Measurements from ENCODE around the gene NAPSA.
"Not testable (repeated sequence)": the region's sequence is repeated elsewhere in the genome, so short reads cannot be mapped to it uniquely, and the experiment has no call there.

The NAPSA gene

GRCh38 chr19:50331994-50332243, 33.5 kb downstream of the NAPSA start:
- DNase-seq (ENCODE audit: low read depth in 1 of 2, low spot score in 1 of 2), result no peak

- DNase-seq (ENCODE audit: low read depth in 1 of 2, low spot score in 1 of 2), result no peak
These were observed 34.0 kb downstream of the NAPSA start for GRCh38 chr19:50331221-50331993.

DNA sequence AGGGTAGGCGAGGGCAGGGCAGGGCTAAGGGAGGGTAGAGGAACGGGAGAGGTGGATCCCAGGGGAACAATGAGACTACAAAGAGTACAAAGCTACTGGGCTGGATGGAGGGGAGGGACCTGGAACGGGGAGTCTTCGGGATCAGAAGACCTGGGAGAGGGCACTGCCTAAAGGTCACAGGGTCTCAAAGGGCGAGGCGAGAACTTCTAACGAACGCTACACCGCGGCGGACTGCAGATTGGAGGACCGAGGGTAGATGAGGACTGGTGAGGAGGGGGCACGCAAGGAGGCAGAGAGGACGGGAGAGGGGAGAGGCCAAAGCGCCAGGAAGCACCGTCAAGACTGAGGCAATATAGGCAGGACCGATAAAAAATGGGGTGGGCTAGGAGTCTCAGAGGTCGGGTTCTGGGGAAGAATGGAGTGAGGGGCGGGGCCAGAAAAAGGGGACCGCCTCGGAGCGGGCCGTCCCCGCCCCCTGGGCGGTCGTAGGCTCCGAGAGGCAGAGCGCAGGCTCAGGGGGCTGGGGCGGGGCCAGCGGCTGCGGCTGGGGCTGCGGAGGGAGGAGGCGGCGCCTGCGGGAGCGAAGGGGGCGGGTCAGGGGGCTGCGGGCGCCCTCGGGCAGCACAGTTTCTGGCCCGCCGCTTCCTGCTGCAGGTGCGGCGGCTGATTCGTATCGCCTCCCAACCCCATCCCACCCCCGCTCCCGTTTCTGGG, 34.9 kb downstream of the NAPSA start:
- peak; percentile 58 to 67 for DNase-seq (ENCODE audit: low read depth in 1 of 2, low spot score in 1 of 2)

GRCh38 chr19:50329926-50330294, 35.5 kb downstream of the NAPSA start:
- DNase-seq (ENCODE audit: low read depth in 1 of 2, low spot score in 1 of 2), result not testable (repeated sequence)

DNA sequence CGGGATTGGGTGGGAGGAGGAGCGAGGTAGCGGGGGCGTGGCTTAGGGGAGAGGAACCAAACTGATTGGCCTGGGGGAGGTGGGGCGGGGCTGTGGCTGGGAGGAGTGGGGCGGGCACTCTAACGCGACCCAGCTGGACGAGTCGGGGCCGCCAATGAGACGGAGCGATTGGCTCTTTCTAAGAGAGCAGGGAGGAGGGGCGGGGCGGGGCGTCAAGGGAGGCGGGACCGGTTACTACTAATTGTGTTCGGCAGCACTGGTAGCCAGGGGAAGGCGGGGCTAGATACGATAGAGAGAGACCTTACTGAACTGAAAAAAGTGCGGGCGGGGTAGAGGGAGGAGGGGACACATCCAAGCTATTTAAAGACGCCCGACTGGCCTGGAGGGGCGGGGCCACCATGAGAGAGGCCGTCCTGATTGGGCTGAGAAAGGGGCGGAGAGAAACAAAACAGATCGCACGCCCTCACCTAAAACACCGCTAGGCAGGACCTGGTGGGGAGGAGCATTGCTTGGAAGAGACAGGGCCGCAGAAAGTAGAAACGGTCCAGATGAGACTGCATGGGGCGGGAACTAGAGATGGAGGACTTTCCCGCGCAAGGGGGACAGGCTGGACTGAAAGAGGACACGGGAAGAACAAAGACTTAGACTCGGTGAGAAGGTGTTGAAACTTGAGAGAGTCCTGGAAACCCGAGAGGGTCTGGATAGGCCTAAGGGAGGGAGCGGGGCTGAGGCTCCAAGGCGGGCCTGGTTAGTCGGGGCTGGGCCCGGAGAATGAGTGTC, 36.1 kb downstream of the NAPSA start, which contains the start of gene KCNC3:
Gene KCNC3 (minus strand): TSS at position 232 of the 780 bp plus-strand sequence. CDS start 295 bp downstream, outside the sequence.
- peak; percentile 83 to 95 for DNase-seq (ENCODE audit: low read depth in 1 of 2, low spot score in 1 of 2)

DNA sequence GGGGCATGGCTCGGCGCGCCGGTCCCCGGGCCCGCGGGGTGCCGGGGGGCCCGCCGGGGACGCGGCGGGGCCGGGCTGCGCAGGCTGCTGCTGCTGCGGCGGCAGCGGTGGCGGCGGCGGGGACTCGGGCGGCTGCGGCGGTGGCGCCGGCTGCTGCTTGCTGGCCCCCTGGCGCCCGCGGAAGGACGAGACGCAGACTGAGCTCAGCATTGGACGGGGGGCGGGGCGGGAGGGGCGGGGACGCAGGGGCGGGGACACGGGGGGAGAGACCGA, 36.6 kb downstream of the NAPSA start:
- DNase-seq (ENCODE audit: low read depth in 1 of 2, low spot score in 1 of 2), result no peak

GRCh38 chr19:50328224-50328872, 37.1 kb downstream of the NAPSA start:
- DNase-seq (ENCODE audit: low read depth in 1 of 2, low spot score in 1 of 2), result no peak

- DNase-seq (ENCODE audit: low read depth in 1 of 2, low spot score in 1 of 2), result no peak
These were observed 37.8 kb downstream of the NAPSA start for GRCh38 chr19:50327461-50328223.

- no peak for DNase-seq (ENCODE audit: low read depth in 1 of 2, low spot score in 1 of 2)
These were observed 38.4 kb downstream of the NAPSA start for GRCh38 chr19:50327013-50327412.

GRCh38 chr19:50326101-50326664, 39.3 kb downstream of the NAPSA start:
- no peak for DNase-seq (ENCODE audit: low read depth in 1 of 2, low spot score in 1 of 2)

DNA sequence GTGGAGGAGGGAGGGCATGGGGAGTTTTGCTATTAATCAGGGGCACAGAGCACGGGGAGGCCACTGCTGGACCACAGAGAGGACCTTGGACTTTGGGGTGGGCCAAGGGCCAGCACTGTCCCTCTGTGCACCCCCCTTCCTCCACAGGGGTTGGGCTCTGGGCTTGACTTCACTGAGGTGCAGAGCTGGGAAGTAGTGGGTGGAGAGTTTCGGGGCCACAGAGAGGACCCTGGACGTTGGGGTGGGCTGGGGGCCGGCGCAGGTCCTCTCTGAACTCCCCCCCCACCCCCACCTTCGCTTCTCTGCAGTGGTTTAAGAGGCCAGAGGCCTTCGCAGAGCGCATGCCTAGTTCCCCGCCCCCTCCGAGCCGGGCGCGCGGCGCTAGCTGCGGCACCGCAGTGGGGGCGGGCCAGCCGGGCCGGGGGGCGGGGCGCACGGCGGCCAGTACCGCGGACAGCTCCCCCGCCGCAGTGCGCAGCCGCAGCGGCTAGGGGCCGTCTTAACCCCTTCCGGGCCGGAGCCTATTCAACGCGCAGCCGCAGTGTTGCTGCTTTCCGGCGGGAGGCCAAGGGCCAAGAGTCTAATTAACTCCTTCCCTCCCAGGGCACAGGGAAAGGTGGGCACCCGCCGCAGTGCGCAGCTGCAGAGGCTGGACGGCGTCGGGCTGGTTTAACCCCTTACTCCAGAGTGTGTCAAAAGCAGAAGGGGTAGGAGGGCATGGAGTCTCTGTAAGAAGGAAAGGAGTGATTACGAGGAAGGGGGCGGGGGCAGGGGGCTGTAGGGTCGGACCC, 39.9 kb downstream of the NAPSA start:
- DNase-seq (ENCODE audit: low read depth in 1 of 2, low spot score in 1 of 2), result peak; percentile 54 to 69

GRCh38 chr19:50324331-50324730, 41.1 kb downstream of the NAPSA start:
- DNase-seq (ENCODE audit: low read depth in 1 of 2, low spot score in 1 of 2), result no peak

DNA sequence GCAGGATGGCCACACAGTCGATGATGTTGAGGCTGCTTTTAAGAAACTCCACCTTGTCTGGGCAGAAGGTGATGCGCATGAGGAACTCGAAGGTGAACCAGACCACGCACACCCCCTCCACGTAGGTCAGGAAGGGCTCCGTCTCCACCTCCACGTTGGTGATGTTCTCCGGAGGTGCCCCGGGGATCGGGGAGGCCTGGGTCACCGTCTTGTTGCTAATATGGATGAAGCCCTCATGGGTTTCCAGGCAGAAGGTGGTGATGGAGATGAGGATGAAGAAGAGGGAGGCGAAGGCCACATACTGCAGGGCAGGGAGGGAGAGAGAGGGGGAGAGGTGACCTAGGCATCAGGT, 41.7 kb downstream of the NAPSA start:
- DNase-seq (ENCODE audit: low read depth in 1 of 2, low spot score in 1 of 2), result no peak

- DNase-seq (ENCODE audit: low read depth in 1 of 2, low spot score in 1 of 2), result no peak
These were observed 42.3 kb downstream of the NAPSA start for GRCh38 chr19:50322931-50323781.

GRCh38 chr19:50322234-50322633, 43.2 kb downstream of the NAPSA start:
- DNase-seq (ENCODE audit: low read depth in 1 of 2, low spot score in 1 of 2), result no peak

- DNase-seq (ENCODE audit: low read depth in 1 of 2, low spot score in 1 of 2), result no peak
These were observed 43.6 kb downstream of the NAPSA start for GRCh38 chr19:50321831-50322230.

GRCh38 chr19:50320596-50320995, 44.8 kb downstream of the NAPSA start:
- no peak for DNase-seq (ENCODE audit: low read depth in 1 of 2, low spot score in 1 of 2)

- no peak for DNase-seq (ENCODE audit: low read depth in 1 of 2, low spot score in 1 of 2)
These were observed 45.4 kb downstream of the NAPSA start for GRCh38 chr19:50320051-50320450.

GRCh38 chr19:50319156-50319555, 46.3 kb downstream of the NAPSA start:
- no peak for DNase-seq (ENCODE audit: low read depth in 1 of 2, low spot score in 1 of 2)

Data from activated CD4-positive, alpha-beta T cell treated with anti-CD3 and anti-CD28 coated beads, Interleukin-2, amount 50 U/mL, for 24 hours (primary cell).